ENCODE measurements around the gene KCNC3. TPM values are rescaled to one million over a fixed set of nuclear protein-coding genes. Genes with fewer than 3 reads are reported as not detected.

KCNC3 gene
- total and polyA plus RNA-seq, 2 experiments from 2014 or later: 1.3 to 3.4 TPM

DNA sequence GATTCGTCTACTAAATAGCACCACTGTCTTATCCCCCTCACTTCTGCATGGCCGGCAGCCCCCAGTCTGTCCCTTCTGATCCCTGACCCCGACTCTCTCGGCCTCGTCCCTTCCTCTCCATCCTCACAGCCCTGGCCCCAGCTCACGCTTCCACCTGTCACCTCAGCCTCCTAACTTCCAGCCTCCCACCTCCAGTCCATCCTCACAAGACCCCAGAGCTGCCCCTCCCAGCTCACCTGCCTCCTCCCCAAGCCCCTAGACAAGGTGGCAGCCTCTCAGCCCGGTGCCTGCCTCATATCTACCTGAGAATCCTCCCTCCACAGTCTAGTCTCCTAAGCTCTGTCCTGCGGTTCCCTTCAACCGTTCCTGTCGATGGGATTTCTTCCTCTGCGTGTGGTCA is 10.0 kb downstream of the KCNC3 start (continued):
- TF ChIP-seq, protein P1, sequence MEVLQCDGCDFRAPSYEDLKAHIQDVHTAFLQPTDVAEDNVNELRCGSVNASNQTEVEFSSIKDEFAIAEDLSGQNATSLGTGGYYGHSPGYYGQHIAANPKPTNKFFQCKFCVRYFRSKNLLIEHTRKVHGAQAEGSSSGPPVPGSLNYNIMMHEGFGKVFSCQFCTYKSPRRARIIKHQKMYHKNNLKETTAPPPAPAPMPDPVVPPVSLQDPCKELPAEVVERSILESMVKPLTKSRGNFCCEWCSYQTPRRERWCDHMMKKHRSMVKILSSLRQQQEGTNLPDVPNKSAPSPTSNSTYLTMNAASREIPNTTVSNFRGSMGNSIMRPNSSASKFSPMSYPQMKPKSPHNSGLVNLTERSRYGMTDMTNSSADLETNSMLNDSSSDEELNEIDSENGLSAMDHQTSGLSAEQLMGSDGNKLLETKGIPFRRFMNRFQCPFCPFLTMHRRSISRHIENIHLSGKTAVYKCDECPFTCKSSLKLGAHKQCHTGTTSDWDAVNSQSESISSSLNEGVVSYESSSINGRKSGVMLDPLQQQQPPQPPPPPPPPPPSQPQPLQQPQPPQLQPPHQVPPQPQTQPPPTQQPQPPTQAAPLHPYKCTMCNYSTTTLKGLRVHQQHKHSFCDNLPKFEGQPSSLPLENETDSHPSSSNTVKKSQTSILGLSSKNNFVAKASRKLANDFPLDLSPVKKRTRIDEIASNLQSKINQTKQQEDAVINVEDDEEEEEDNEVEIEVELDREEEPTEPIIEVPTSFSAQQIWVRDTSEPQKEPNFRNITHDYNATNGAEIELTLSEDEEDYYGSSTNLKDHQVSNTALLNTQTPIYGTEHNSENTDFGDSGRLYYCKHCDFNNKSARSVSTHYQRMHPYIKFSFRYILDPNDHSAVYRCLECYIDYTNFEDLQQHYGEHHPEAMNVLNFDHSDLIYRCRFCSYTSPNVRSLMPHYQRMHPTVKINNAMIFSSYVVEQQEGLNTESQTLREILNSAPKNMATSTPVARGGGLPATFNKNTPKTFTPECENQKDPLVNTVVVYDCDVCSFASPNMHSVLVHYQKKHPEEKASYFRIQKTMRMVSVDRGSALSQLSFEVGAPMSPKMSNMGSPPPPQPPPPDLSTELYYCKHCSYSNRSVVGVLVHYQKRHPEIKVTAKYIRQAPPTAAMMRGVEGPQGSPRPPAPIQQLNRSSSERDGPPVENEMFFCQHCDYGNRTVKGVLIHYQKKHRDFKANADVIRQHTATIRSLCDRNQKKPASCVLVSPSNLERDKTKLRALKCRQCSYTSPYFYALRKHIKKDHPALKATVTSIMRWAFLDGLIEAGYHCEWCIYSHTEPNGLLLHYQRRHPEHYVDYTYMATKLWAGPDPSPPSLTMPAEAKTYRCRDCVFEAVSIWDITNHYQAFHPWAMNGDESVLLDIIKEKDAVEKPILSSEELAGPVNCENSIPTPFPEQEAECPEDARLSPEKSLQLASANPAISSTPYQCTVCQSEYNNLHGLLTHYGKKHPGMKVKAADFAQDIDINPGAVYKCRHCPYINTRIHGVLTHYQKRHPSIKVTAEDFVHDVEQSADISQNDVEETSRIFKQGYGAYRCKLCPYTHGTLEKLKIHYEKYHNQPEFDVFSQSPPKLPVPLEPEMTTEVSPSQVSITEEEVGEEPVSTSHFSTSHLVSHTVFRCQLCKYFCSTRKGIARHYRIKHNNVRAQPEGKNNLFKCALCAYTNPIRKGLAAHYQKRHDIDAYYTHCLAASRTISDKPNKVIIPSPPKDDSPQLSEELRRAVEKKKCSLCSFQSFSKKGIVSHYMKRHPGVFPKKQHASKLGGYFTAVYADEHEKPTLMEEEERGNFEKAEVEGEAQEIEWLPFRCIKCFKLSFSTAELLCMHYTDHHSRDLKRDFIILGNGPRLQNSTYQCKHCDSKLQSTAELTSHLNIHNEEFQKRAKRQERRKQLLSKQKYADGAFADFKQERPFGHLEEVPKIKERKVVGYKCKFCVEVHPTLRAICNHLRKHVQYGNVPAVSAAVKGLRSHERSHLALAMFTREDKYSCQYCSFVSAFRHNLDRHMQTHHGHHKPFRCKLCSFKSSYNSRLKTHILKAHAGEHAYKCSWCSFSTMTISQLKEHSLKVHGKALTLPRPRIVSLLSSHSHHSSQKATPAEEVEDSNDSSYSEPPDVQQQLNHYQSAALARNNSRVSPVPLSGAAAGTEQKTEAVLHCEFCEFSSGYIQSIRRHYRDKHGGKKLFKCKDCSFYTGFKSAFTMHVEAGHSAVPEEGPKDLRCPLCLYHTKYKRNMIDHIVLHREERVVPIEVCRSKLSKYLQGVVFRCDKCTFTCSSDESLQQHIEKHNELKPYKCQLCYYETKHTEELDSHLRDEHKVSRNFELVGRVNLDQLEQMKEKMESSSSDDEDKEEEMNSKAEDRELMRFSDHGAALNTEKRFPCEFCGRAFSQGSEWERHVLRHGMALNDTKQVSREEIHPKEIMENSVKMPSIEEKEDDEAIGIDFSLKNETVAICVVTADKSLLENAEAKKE (CRISPR knock-in tag; IDR thresholded peaks at IDR 0.05): no peak
- TF ChIP-seq, protein P2, sequence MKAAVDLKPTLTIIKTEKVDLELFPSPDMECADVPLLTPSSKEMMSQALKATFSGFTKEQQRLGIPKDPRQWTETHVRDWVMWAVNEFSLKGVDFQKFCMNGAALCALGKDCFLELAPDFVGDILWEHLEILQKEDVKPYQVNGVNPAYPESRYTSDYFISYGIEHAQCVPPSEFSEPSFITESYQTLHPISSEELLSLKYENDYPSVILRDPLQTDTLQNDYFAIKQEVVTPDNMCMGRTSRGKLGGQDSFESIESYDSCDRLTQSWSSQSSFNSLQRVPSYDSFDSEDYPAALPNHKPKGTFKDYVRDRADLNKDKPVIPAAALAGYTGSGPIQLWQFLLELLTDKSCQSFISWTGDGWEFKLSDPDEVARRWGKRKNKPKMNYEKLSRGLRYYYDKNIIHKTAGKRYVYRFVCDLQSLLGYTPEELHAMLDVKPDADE (IDR thresholded peaks at IDR 0.05): no peak
- TF ChIP-seq, protein P3, sequence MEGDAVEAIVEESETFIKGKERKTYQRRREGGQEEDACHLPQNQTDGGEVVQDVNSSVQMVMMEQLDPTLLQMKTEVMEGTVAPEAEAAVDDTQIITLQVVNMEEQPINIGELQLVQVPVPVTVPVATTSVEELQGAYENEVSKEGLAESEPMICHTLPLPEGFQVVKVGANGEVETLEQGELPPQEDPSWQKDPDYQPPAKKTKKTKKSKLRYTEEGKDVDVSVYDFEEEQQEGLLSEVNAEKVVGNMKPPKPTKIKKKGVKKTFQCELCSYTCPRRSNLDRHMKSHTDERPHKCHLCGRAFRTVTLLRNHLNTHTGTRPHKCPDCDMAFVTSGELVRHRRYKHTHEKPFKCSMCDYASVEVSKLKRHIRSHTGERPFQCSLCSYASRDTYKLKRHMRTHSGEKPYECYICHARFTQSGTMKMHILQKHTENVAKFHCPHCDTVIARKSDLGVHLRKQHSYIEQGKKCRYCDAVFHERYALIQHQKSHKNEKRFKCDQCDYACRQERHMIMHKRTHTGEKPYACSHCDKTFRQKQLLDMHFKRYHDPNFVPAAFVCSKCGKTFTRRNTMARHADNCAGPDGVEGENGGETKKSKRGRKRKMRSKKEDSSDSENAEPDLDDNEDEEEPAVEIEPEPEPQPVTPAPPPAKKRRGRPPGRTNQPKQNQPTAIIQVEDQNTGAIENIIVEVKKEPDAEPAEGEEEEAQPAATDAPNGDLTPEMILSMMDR (conservative IDR thresholded peaks at IDR 0.05; ENCODE audit: low read depth in 2 of 2): no peak

DNA sequence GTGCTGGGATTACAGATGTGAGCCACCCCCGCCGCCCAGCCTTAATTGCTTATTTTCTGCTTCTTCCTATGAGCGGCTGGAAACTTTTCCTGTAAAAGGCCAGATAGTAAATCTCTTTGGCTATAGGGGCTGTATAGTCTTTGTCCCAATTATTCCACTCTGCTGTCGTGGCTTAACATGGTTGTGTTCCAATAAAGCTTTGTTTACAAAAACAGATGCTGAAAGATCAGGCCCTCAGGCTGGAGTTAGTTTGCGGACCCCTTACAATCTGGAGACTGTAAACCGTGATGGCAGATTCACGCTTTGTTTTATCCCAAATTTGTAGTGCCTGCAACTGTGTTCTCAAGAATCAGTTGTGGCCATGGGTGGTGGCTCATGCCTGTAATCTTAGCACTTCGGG is 10.7 kb downstream of the KCNC3 start:
- H3K9me2 ChIP-seq (ENCODE audit: insufficient read depth): no peaks in the 10 kb centered on the region
- peaks cover 21% of the 10 kb centered on the region for H3F3A ChIP-seq (replicated peaks; ENCODE audit: low read depth)
- H3K27me3 Mint-ChIP-seq (ENCODE audit: insufficient read depth, low read depth, poor library complexity): peaks cover 12% of the 10 kb centered on the region
- peaks cover 51% of the 10 kb centered on the region for H3K36me3 Mint-ChIP-seq (ENCODE audit: low read depth)
- ATAC-seq (no peak), DNase-seq (ENCODE audit: low spot score) (no peak)
- TF ChIP-seq, protein P4, sequence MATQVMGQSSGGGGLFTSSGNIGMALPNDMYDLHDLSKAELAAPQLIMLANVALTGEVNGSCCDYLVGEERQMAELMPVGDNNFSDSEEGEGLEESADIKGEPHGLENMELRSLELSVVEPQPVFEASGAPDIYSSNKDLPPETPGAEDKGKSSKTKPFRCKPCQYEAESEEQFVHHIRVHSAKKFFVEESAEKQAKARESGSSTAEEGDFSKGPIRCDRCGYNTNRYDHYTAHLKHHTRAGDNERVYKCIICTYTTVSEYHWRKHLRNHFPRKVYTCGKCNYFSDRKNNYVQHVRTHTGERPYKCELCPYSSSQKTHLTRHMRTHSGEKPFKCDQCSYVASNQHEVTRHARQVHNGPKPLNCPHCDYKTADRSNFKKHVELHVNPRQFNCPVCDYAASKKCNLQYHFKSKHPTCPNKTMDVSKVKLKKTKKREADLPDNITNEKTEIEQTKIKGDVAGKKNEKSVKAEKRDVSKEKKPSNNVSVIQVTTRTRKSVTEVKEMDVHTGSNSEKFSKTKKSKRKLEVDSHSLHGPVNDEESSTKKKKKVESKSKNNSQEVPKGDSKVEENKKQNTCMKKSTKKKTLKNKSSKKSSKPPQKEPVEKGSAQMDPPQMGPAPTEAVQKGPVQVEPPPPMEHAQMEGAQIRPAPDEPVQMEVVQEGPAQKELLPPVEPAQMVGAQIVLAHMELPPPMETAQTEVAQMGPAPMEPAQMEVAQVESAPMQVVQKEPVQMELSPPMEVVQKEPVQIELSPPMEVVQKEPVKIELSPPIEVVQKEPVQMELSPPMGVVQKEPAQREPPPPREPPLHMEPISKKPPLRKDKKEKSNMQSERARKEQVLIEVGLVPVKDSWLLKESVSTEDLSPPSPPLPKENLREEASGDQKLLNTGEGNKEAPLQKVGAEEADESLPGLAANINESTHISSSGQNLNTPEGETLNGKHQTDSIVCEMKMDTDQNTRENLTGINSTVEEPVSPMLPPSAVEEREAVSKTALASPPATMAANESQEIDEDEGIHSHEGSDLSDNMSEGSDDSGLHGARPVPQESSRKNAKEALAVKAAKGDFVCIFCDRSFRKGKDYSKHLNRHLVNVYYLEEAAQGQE (IDR thresholded peaks at IDR 0.05; ENCODE audit: unreplicated experiment): no peak
- TF ChIP-seq ZNF114 (CRISPR knock-in tag; IDR thresholded peaks at IDR 0.05) (no peak), JUNB (IDR thresholded peaks at IDR 0.05; ENCODE audit: unreplicated experiment) (no peak)
- TF ChIP-seq, protein P2 (IDR thresholded peaks at IDR 0.05): no peak
- H3K4me1 ChIP-seq (ENCODE audit: insufficient read depth): peaks cover 5% of the 10 kb centered on the region
- no peaks in the 10 kb centered on the region for H3K27me3 ChIP-seq (ENCODE audit: insufficient read depth)
- no peaks in the 10 kb centered on the region for H4K20me1 ChIP-seq (replicated peaks; ENCODE audit: insufficient read depth)
- H3K27ac ChIP-seq (ENCODE audit: low read depth): no peak overlapping the region
- H3K4me2 ChIP-seq: no peak overlapping the region
- H2AFZ ChIP-seq: no peak overlapping the region
- H3K4me1 Mint-ChIP-seq: no peaks in the 10 kb centered on the region
- no peak overlapping the region for H3K27ac Mint-ChIP-seq
- no peaks in the 10 kb centered on the region for H3K79me2 ChIP-seq (replicated peaks; ENCODE audit: insufficient read depth)
- peaks cover 86% of the 10 kb centered on the region for H3K9me3 Mint-ChIP-seq
- H3K36me3 ChIP-seq (ENCODE audit: insufficient read depth): no peaks in the 10 kb centered on the region; the same call in 1 of the 2 replicates
- H3K4me3 Mint-ChIP-seq: no peak overlapping the region
- H3K4me3 ChIP-seq: no peak overlapping the region
